Smooth muscle cell (in vitro differentiated cells): ENCODE results near the gene LIMK2. TPM values are rescaled to one million over a fixed set of nuclear protein-coding genes. Genes with fewer than 3 reads are reported as not detected.

Source experiments
- DNase-seq: peaks from one replicate; lab custom pipeline; 2025; ENCODE audit not compliant: unreplicated experiment; lab: John Stamatoyannopoulos, UW
- H2AFZ ChIP-seq: fragments of 200-600 bp; sonication (generic); 2 replicates; pipeline ENCODE4 v1.6.0; 2016; ENCODE audit warnings: antibody characterized with exemption, low read depth, mild to moderate bottlenecking
- H3F3A ChIP-seq: fragments of 200-600 bp; sonication (generic); 2 replicates; pipeline ENCODE4 v1.6.0; 2017; ENCODE audit warnings: antibody characterized with exemption, low read depth
- H3K27ac ChIP-seq: fragments of 200-600 bp; sonication (generic); 2 replicates; pipeline ENCODE4 v1.5.1; 2016; ENCODE audit warnings: low read depth, mild to moderate bottlenecking
- H3K27me3 ChIP-seq: fragments of 200-600 bp; sonication (generic); 2 replicates; pipeline ENCODE4 v1.6.1; 2016; ENCODE audit warnings: low read depth, mild to moderate bottlenecking
- H3K36me3 ChIP-seq: fragments of 200-600 bp; sonication (generic); 2 replicates; pipeline ENCODE4 v1.5.1; 2016; ENCODE audit warnings: low read depth
- H3K4me1 ChIP-seq: fragments of 200-600 bp; sonication (generic); 2 replicates; pipeline ENCODE4 v1.5.1; 2016; ENCODE audit warnings: low read depth
- H3K4me2 ChIP-seq: fragments of 200-600 bp; sonication (generic); 2 replicates; pipeline ENCODE4 v1.6.0; 2016; ENCODE audit warnings: mild to moderate bottlenecking
- H3K4me3 ChIP-seq: fragments of 200-600 bp; sonication (generic); 2 replicates; pipeline ENCODE4 v1.5.1; 2016; ENCODE audit warnings: mild to moderate bottlenecking
- H3K79me2 ChIP-seq: fragments of 200-600 bp; sonication (generic); 2 replicates; pipeline ENCODE4 v1.6.0; 2016; ENCODE audit warnings: low read depth, mild to moderate bottlenecking
- H3K9ac ChIP-seq: fragments of 200-600 bp; sonication (generic); 2 replicates; pipeline ENCODE4 v1.6.0; 2016; ENCODE audit warnings: low read depth
- H3K9me3 ChIP-seq: fragments of 200-600 bp; sonication (generic); replicated peaks from 2 replicates; pipeline ENCODE4 v1.5.1; 2016; ENCODE audit warnings: low read depth
- H4K20me1 ChIP-seq: fragments of 200-600 bp; sonication (generic); 2 replicates; pipeline ENCODE4 v1.6.0; 2016; ENCODE audit warnings: low read depth
- WGBS: methylation state at CpG from one replicate; pipeline ENCODE4 v1.1.7; 2016; ENCODE audit warnings: low lambda C conversion rate; 5-methylcytosine and 5-hydroxymethylcytosine counted together
- polyA plus RNA-seq: library from polyadenylated mRNA; unstranded; fragments of >200 nt; fragmentation: Nextera tagmentation; extraction: Ambion mirVana; gene quantifications from 2 replicates; pipeline ENCODE4 v1.2.1, GENCODE V29; 2016
- total RNA-seq: library from RNA; depleted of rRNA; stranded (reverse); fragments of >200 nt; gene quantifications from 2 replicates; pipeline ENCODE4 v1.2.3, GENCODE V29; 2014
- TF ChIP-seq, protein P1 (sequence below): fragments of 200-600 bp; sonication (generic); IDR thresholded peaks from 2 replicates; pipeline ENCODE4 v1.5.1; 2017; ENCODE audit warnings: borderline replicate concordance, mild to moderate bottlenecking, antibody characterized with exemption; ENCODE audit not compliant: insufficient read depth, poor library complexity, severe bottlenecking

Gene LIMK2
- total and polyA plus RNA-seq, 2 experiments from 2014 or later = 85.7 to 126 TPM

DNA sequence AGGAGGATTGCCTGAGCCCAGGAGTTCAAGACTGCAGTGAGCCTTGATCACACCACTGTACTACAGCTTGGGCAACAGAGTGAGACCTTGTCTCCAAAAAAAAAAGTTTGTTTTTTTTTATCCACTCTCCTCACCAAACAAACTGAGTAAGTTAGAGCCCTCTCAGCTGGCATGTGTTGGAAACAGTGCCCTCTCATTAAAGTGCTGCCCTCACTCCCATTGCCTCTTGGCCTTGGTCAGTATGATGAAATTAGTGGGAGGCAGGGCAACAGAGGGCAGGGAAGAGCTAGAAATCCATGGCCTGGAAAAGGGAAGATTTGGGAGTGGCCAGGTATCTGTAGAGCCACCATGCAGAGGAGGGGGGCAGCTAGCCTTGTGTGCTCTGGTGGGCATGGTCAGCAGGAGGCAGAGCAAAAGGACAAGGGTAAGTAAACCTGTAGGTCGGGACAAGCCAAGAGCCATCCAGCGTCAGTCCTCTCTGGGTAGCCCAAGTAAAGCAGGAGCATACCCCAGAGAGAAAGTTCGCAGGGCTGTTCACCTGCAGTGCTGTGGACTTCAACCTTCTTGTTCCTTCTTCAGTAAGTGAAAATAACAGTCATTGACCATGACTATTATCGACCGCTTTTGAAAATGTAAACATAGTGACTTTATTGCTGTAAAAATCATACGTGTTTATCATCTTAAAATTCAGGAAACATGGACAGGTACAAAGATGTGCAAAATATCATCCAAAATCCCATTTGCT, 52.0 kb downstream of the LIMK2 start:
- no peak overlapping the region for H3K9ac ChIP-seq
- DNase-seq = no peak
- H3K4me3 ChIP-seq = no peak overlapping the region
- peaks cover 68% of the 10 kb centered on the region for H4K20me1 ChIP-seq
- H3F3A ChIP-seq = no peaks in the 10 kb centered on the region
- peaks cover 32% of the 10 kb centered on the region for H3K36me3 ChIP-seq
- TF ChIP-seq, protein P1, sequence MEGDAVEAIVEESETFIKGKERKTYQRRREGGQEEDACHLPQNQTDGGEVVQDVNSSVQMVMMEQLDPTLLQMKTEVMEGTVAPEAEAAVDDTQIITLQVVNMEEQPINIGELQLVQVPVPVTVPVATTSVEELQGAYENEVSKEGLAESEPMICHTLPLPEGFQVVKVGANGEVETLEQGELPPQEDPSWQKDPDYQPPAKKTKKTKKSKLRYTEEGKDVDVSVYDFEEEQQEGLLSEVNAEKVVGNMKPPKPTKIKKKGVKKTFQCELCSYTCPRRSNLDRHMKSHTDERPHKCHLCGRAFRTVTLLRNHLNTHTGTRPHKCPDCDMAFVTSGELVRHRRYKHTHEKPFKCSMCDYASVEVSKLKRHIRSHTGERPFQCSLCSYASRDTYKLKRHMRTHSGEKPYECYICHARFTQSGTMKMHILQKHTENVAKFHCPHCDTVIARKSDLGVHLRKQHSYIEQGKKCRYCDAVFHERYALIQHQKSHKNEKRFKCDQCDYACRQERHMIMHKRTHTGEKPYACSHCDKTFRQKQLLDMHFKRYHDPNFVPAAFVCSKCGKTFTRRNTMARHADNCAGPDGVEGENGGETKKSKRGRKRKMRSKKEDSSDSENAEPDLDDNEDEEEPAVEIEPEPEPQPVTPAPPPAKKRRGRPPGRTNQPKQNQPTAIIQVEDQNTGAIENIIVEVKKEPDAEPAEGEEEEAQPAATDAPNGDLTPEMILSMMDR = no peak
- peaks cover 22% of the 10 kb centered on the region for H3K79me2 ChIP-seq
- no peak overlapping the region for H3K27ac ChIP-seq
- H2AFZ ChIP-seq = no peak overlapping the region
- H3K27me3 ChIP-seq = no peaks in the 10 kb centered on the region
- no peaks in the 10 kb centered on the region for H3K9me3 ChIP-seq
- H3K4me2 ChIP-seq = no peak overlapping the region
- 98% methylated on average over 6 of the region's 6 CpGs for WGBS
- no peaks in the 10 kb centered on the region for H3K4me1 ChIP-seq

DNA sequence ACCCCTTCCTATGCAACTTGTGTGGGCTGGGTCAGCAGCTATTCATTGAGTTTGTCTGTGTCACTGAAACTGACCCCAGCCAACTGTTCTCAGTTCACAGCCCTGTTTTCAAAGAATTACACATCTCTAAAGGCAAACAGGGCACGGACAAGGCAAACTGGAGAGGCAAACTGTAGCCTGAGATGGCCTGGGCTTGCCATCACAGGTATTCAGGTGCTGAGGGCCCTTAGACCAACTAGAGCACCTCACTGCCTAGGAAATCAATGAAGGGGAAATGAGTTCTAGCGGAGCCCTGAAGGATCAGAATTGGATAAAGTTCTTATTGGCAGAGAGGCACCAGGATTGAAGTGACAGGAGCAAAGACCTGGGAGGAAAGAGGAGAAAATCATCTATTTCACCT, 56.2 kb downstream of the LIMK2 start:
- H3F3A ChIP-seq = peaks cover 4% of the 10 kb centered on the region
- no peaks in the 10 kb centered on the region for H3K4me1 ChIP-seq
- no peaks in the 10 kb centered on the region for H3K9me3 ChIP-seq
- TF ChIP-seq, protein P1 = no peak
- H3K9ac ChIP-seq = no peak overlapping the region
- WGBS = 98% methylated on average over 2 of the region's 2 CpGs
- no peak for DNase-seq
- no peak overlapping the region for H2AFZ ChIP-seq
- peaks cover 4% of the 10 kb centered on the region for H3K79me2 ChIP-seq
- no peaks in the 10 kb centered on the region for H3K27me3 ChIP-seq
- no peak overlapping the region for H3K4me2 ChIP-seq
- H3K36me3 ChIP-seq = peaks cover 37% of the 10 kb centered on the region
- H4K20me1 ChIP-seq = peaks cover 59% of the 10 kb centered on the region
- no peak overlapping the region for H3K27ac ChIP-seq
- H3K4me3 ChIP-seq = no peak overlapping the region

DNA sequence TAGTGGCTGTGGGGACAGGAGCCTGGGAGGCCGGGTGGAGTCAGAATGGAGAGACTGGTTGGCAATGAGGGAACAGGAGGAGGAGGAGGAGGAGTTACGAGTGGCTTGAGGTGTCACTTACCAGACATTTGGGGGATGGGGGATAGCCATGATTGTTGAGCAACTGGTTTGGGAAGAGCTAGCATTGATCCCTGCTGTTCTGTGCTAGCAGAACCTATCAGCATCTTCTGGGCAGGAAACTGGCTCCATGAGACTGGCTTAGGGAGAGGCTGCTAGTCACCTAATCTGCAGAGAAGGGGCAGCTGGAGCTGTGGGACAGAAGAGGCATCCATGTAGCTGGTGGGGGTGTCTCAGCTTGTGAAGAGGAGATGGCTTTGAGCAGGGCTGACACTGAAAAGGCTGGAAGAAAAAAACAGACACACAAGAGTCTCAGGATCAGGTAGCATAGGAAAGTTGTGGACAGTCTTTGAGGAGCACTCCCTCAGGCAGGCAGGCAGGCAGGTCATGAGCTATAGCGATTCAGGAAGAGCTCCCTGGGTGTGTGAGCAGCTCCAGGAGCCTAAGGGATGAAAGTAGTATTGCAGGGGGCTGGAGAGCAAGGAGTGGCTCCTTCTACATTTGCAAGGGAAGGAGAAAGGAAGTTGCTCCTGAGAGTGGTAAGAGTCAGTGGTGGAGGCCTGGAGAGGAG, 57.9 kb downstream of the LIMK2 start:
- DNase-seq = no peak
- Histone ChIP-seq H3K4me3 (no peak overlapping the region), H4K20me1 (peaks cover 54% of the 10 kb centered on the region), H3K36me3 (peaks cover 32% of the 10 kb centered on the region), H3K27me3 (no peaks in the 10 kb centered on the region), H3K79me2 (peaks cover 4% of the 10 kb centered on the region), H3K27ac (no peak overlapping the region), H3K9ac (no peak overlapping the region), H2AFZ (no peak overlapping the region), H3K4me2 (no peak overlapping the region), H3K4me1 (no peaks in the 10 kb centered on the region), H3F3A (peaks cover 7% of the 10 kb centered on the region), H3K9me3 (no peaks in the 10 kb centered on the region)
- TF ChIP-seq, protein P1 = no peak
- WGBS = 40% methylated on average over 3 of the region's 3 CpGs

DNA sequence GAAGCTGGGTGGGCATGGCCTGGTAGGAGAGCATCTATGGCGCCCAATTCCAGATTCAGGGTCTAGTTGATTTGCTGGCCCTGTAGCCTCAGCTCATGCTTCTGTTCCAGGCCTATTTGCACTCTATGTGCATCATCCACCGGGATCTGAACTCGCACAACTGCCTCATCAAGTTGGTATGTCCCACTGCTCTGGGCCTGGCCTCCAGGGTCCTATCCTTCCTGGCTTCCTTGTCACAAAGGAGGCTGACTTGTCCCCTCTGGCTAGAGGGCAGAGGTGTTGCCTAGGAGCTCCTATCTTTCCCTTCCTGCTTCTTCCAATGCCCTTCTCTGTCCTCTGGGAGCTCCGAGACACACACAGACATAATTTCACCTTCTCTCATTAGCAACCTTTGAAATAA, 58.9 kb downstream of the LIMK2 start:
- H3K4me1 ChIP-seq = no peaks in the 10 kb centered on the region
- H3K36me3 ChIP-seq = peaks cover 31% of the 10 kb centered on the region
- TF ChIP-seq, protein P1 = no peak
- DNase-seq = no peak
- H3K4me3 ChIP-seq = no peak overlapping the region
- peaks cover 48% of the 10 kb centered on the region for H4K20me1 ChIP-seq
- H3K9ac ChIP-seq = no peak overlapping the region
- peaks cover 13% of the 10 kb centered on the region for H3F3A ChIP-seq
- 88% methylated on average over 4 of the region's 4 CpGs for WGBS
- H3K4me2 ChIP-seq = no peak overlapping the region
- H3K79me2 ChIP-seq = peaks cover 4% of the 10 kb centered on the region
- H2AFZ ChIP-seq = no peak overlapping the region
- H3K27ac ChIP-seq = peak overlapping the region; percentile 56
- H3K9me3 ChIP-seq = no peaks in the 10 kb centered on the region
- no peaks in the 10 kb centered on the region for H3K27me3 ChIP-seq
